ENCODE measurements around the gene RWDD3. TPM values are rescaled to one million over a fixed set of nuclear protein-coding genes. Genes with fewer than 3 reads are reported as not detected.

The RWDD3 gene
- total and polyA plus RNA-seq, 4 donors: 8.0 to 39.9 (median 13.4) TPM

DNA sequence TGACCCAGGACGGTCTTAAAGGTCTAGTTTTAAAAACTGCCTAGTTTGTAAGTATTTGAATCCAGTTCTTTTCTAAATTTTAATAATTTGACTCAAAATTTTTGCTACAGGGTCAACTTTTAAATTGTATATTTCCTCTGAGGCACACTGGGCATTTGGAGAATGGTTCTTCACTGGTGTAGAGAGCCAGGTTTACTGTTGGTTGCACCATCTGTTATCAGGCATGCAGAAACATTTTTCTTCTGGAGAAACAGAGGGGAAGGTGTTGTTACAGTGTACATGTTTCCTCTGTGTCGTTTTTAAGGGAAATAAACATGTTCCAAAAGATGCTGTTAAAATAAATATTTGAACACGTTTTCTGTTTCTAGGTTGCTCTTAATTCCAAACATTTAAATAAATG is 39.0 kb upstream of the RWDD3 start:
- ATAC-seq (ENCODE audit: insufficient read depth, low FRiP score) (no peak), DNase-seq (no peak)
- Histone ChIP-seq H3K27ac (ENCODE audit: low read depth in 1 of 2, low read length in 1 of 2) (peak overlapping the region in 1 of 2 donors; percentile 81), H3K9ac (ENCODE audit: insufficient read depth in 1 of 2, low read length in 2 of 2) (no peak overlapping the region), H3K36me3 (ENCODE audit: control insufficient read depth in 4 of 4, insufficient read depth in 4 of 4, low read length in 4 of 4) (no peaks in the 10 kb centered on the region), H3K4me1 (ENCODE audit: control insufficient read depth in 5 of 5, insufficient read depth in 5 of 5, low read length in 5 of 5) (peaks cover 0 to 12% (median 8%) of the 10 kb centered on the region in 5 donors), H3K27me3 (ENCODE audit: control insufficient read depth in 3 of 3, insufficient read depth in 3 of 3, low read length in 2 of 3) (no peaks in the 10 kb centered on the region), H3K4me3 (no peak overlapping the region), H3K9me3 (ENCODE audit: control insufficient read depth in 4 of 4, insufficient read depth in 3 of 4, low read length in 3 of 4) (no peaks in the 10 kb centered on the region)
- TF ChIP-seq, protein P1, sequence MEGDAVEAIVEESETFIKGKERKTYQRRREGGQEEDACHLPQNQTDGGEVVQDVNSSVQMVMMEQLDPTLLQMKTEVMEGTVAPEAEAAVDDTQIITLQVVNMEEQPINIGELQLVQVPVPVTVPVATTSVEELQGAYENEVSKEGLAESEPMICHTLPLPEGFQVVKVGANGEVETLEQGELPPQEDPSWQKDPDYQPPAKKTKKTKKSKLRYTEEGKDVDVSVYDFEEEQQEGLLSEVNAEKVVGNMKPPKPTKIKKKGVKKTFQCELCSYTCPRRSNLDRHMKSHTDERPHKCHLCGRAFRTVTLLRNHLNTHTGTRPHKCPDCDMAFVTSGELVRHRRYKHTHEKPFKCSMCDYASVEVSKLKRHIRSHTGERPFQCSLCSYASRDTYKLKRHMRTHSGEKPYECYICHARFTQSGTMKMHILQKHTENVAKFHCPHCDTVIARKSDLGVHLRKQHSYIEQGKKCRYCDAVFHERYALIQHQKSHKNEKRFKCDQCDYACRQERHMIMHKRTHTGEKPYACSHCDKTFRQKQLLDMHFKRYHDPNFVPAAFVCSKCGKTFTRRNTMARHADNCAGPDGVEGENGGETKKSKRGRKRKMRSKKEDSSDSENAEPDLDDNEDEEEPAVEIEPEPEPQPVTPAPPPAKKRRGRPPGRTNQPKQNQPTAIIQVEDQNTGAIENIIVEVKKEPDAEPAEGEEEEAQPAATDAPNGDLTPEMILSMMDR (IDR thresholded peaks at IDR 0.05; ENCODE audit: control extremely low read depth, extremely low read depth): no peak
- WGBS, 2 donors: 60 to 74% methylated on average over 3 of the region's 3 CpGs

DNA sequence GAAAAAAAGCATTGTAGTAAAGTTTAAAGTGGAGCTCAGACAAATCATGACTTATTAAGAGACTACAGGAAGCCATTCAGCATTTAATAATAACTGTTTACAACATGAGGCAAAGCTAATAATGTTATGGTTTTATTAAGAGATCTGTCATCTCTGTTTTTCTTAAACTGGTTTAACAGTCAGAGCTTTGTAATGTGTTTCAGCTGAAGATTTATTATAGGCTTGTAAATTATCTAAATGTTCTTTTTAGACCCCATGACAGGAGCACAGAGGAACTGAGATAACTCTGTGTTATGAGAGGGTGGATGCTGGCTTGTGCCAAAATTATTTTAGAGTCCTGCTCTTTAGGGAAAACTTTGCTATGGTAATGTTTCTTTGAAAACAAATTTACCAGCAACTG is 38.0 kb upstream of the RWDD3 start:
- H3K9ac ChIP-seq (ENCODE audit: insufficient read depth in 1 of 2, low read length in 2 of 2): no peak overlapping the region
- H3K36me3 ChIP-seq (ENCODE audit: control insufficient read depth in 4 of 4, insufficient read depth in 4 of 4, low read length in 4 of 4): no peaks in the 10 kb centered on the region
- H3K27ac ChIP-seq (ENCODE audit: low read depth in 1 of 2, low read length in 1 of 2): peak overlapping the region in 1 of 2 donors; percentile 81
- peaks cover 0 to 12% (median 9%) of the 10 kb centered on the region in 5 donors for H3K4me1 ChIP-seq (ENCODE audit: control insufficient read depth in 5 of 5, insufficient read depth in 5 of 5, low read length in 5 of 5)
- DNase-seq (peak in 1 of 3 donors; percentile 23), ATAC-seq (ENCODE audit: insufficient read depth, low FRiP score) (no peak)
- H3K9me3 ChIP-seq (ENCODE audit: control insufficient read depth in 4 of 4, insufficient read depth in 3 of 4, low read length in 3 of 4): no peaks in the 10 kb centered on the region
- H3K27me3 ChIP-seq (ENCODE audit: control insufficient read depth in 3 of 3, insufficient read depth in 3 of 3, low read length in 2 of 3): no peaks in the 10 kb centered on the region
- TF ChIP-seq, protein P1 (IDR thresholded peaks at IDR 0.05; ENCODE audit: control extremely low read depth, extremely low read depth): no peak
- H3K4me3 ChIP-seq: no peak overlapping the region

DNA sequence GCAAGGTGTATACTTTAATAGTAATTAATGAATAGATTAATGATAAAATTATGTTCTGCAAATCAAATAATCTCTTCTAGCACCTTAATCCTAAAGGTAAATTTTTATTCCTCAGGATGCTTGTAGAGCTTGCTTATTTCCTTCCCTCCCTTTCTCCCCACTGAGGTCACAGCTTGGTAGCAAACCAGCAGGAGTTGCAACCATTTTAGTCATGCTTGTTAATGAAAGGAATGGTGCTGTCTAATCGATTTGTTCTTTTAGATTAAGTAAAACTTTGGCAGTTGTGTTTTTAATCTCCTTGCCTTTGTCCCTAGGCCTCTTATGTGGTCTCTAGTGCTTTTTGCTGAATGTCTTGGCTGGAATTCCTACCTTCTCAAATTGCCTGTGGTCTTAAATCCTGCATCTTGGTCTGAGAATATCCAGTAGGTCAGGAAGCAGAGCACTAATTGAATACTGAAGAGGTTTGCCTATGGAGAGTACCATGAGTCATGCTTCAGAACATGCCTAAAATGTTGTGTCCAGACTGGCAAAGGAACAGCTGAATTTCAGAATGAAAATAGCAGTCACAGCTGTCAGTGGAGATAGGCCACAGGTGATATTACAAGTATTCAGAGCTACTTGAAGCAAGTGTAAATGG is 36.3 kb upstream of the RWDD3 start:
- peak overlapping the region in 1 of 2 donors; percentile 80 for H3K27ac ChIP-seq (ENCODE audit: low read depth in 1 of 2, low read length in 1 of 2)
- H3K27me3 ChIP-seq (ENCODE audit: control insufficient read depth in 3 of 3, insufficient read depth in 3 of 3, low read length in 2 of 3): no peaks in the 10 kb centered on the region
- peak; percentile 68 for ATAC-seq (ENCODE audit: insufficient read depth, low FRiP score)
- no peaks in the 10 kb centered on the region for H3K36me3 ChIP-seq (ENCODE audit: control insufficient read depth in 4 of 4, insufficient read depth in 4 of 4, low read length in 4 of 4)
- TF ChIP-seq, protein P1 (IDR thresholded peaks at IDR 0.05; ENCODE audit: control extremely low read depth, extremely low read depth): no peak
- 53 to 77% methylated on average over 1 of the region's 1 CpG for WGBS, 2 donors
- no peak overlapping the region for H3K9ac ChIP-seq (ENCODE audit: insufficient read depth in 1 of 2, low read length in 2 of 2)
- DNase-seq: no peak
- no peaks in the 10 kb centered on the region for H3K9me3 ChIP-seq (ENCODE audit: control insufficient read depth in 4 of 4, insufficient read depth in 3 of 4, low read length in 3 of 4)
- peaks cover 0 to 22% (median 12%) of the 10 kb centered on the region in 5 donors for H3K4me1 ChIP-seq (ENCODE audit: control insufficient read depth in 5 of 5, insufficient read depth in 5 of 5, low read length in 5 of 5)
- no peak overlapping the region for H3K4me3 ChIP-seq

DNA sequence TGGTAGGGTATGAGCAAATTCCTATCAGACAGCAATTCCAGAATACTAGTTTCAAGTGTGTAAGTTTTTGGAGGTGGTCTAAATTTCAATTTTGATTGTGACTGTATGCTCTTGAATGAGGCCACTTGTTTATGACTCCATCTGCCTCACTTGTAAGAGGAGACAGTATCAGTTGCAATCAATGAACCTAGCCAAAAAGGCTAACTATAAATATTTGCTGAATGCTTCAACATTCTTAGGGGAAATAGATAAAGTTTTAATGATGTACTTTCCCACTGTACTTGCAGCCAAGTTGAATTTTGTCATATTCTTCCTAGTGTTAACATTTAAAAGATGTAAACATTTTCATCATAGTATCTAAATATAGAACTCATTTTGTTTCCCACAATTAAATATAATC is 32.1 kb upstream of the RWDD3 start:
- peak in 1 of 3 donors; percentile 46 for DNase-seq
- TF ChIP-seq, protein P1 (IDR thresholded peaks at IDR 0.05; ENCODE audit: control extremely low read depth, extremely low read depth): no peak
- Histone ChIP-seq H3K27me3 (ENCODE audit: control insufficient read depth in 3 of 3, insufficient read depth in 3 of 3, low read length in 2 of 3) (no peaks in the 10 kb centered on the region), H3K4me1 (ENCODE audit: control insufficient read depth in 5 of 5, insufficient read depth in 5 of 5, low read length in 5 of 5) (peaks cover 0 to 14% (median 6%) of the 10 kb centered on the region in 5 donors), H3K36me3 (ENCODE audit: control insufficient read depth in 4 of 4, insufficient read depth in 4 of 4, low read length in 4 of 4) (no peaks in the 10 kb centered on the region), H3K27ac (ENCODE audit: low read depth in 1 of 2, low read length in 1 of 2) (no peak overlapping the region), H3K9ac (ENCODE audit: insufficient read depth in 1 of 2, low read length in 2 of 2) (no peak overlapping the region), H3K4me3 (no peak overlapping the region), H3K9me3 (ENCODE audit: control insufficient read depth in 4 of 4, insufficient read depth in 3 of 4, low read length in 3 of 4) (no peaks in the 10 kb centered on the region)
- ATAC-seq (ENCODE audit: insufficient read depth, low FRiP score): no peak

All from lung (tissue), 12 donors.